Smooth muscle cell (in vitro differentiated cells): Measurements from ENCODE around the gene KCNT1. TPM values are rescaled to one million over a fixed set of nuclear protein-coding genes. Genes with fewer than 3 reads are reported as not detected.

ENCODE experiments used
- DNase-seq: peaks from one replicate; lab custom pipeline; 2025; ENCODE audit not compliant: unreplicated experiment; lab: John Stamatoyannopoulos, UW
- H2AFZ ChIP-seq: fragments of 200-600 bp; sonication (generic); 2 replicates; pipeline ENCODE4 v1.6.0; 2016; ENCODE audit warnings: antibody characterized with exemption, low read depth, mild to moderate bottlenecking
- H3F3A ChIP-seq: fragments of 200-600 bp; sonication (generic); 2 replicates; pipeline ENCODE4 v1.6.0; 2017; ENCODE audit warnings: antibody characterized with exemption, low read depth
- H3K27ac ChIP-seq: fragments of 200-600 bp; sonication (generic); 2 replicates; pipeline ENCODE4 v1.5.1; 2016; ENCODE audit warnings: low read depth, mild to moderate bottlenecking
- H3K27me3 ChIP-seq: fragments of 200-600 bp; sonication (generic); 2 replicates; pipeline ENCODE4 v1.6.1; 2016; ENCODE audit warnings: low read depth, mild to moderate bottlenecking
- H3K36me3 ChIP-seq: fragments of 200-600 bp; sonication (generic); 2 replicates; pipeline ENCODE4 v1.5.1; 2016; ENCODE audit warnings: low read depth
- H3K4me1 ChIP-seq: fragments of 200-600 bp; sonication (generic); 2 replicates; pipeline ENCODE4 v1.5.1; 2016; ENCODE audit warnings: low read depth
- H3K4me2 ChIP-seq: fragments of 200-600 bp; sonication (generic); 2 replicates; pipeline ENCODE4 v1.6.0; 2016; ENCODE audit warnings: mild to moderate bottlenecking
- H3K4me3 ChIP-seq: fragments of 200-600 bp; sonication (generic); 2 replicates; pipeline ENCODE4 v1.5.1; 2016; ENCODE audit warnings: mild to moderate bottlenecking
- H3K79me2 ChIP-seq: fragments of 200-600 bp; sonication (generic); 2 replicates; pipeline ENCODE4 v1.6.0; 2016; ENCODE audit warnings: low read depth, mild to moderate bottlenecking
- H3K9ac ChIP-seq: fragments of 200-600 bp; sonication (generic); 2 replicates; pipeline ENCODE4 v1.6.0; 2016; ENCODE audit warnings: low read depth
- H3K9me3 ChIP-seq: fragments of 200-600 bp; sonication (generic); replicated peaks from 2 replicates; pipeline ENCODE4 v1.5.1; 2016; ENCODE audit warnings: low read depth
- H4K20me1 ChIP-seq: fragments of 200-600 bp; sonication (generic); 2 replicates; pipeline ENCODE4 v1.6.0; 2016; ENCODE audit warnings: low read depth
- CTCF ChIP-seq: fragments of 200-600 bp; sonication (generic); IDR thresholded peaks from 2 replicates; pipeline ENCODE4 v1.5.1; 2017; ENCODE audit warnings: borderline replicate concordance, mild to moderate bottlenecking, antibody characterized with exemption; ENCODE audit not compliant: insufficient read depth, poor library complexity, severe bottlenecking
- WGBS: methylation state at CpG from one replicate; pipeline ENCODE4 v1.1.7; 2016; ENCODE audit warnings: low lambda C conversion rate; 5-methylcytosine and 5-hydroxymethylcytosine counted together
- polyA plus RNA-seq: library from polyadenylated mRNA; unstranded; fragments of >200 nt; fragmentation: Nextera tagmentation; extraction: Ambion mirVana; gene quantifications from 2 replicates; pipeline ENCODE4 v1.2.1, GENCODE V29; 2016
- total RNA-seq: library from RNA; depleted of rRNA; stranded (reverse); fragments of >200 nt; gene quantifications from 2 replicates; pipeline ENCODE4 v1.2.3, GENCODE V29; 2014

The KCNT1 gene
- total and polyA plus RNA-seq, 2 experiments from 2014 or later: not detected

- H3K4me2 ChIP-seq: no peak overlapping the region
- no peak for DNase-seq
- no peaks in the 10 kb centered on the region for H3K9me3 ChIP-seq
- TF ChIP-seq CTCF: no peak
- H3K79me2 ChIP-seq: no peaks in the 10 kb centered on the region
- H3K9ac ChIP-seq: no peak overlapping the region
- no peak overlapping the region for H3K4me3 ChIP-seq
- no peak overlapping the region for H3K27ac ChIP-seq
- no peaks in the 10 kb centered on the region for H3K36me3 ChIP-seq
- H3F3A ChIP-seq: no peaks in the 10 kb centered on the region
- 93% methylated on average over 9 of the region's 20 CpGs for WGBS
- H3K4me1 ChIP-seq: no peaks in the 10 kb centered on the region
- no peaks in the 10 kb centered on the region for H3K27me3 ChIP-seq
- no peaks in the 10 kb centered on the region for H4K20me1 ChIP-seq
- H2AFZ ChIP-seq: no peak overlapping the region
Observed at GRCh38 chr9:135678236-135679017, 23.6 kb upstream of the KCNT1 start.

GRCh38 chr9:135680056-135680455, 21.9 kb upstream of the KCNT1 start:
- Histone ChIP-seq H3K9ac (no peak overlapping the region), H3K27ac (no peak overlapping the region), H3K4me2 (no peak overlapping the region), H3K9me3 (no peaks in the 10 kb centered on the region), H4K20me1 (no peaks in the 10 kb centered on the region), H3K4me1 (no peaks in the 10 kb centered on the region), H3K79me2 (no peaks in the 10 kb centered on the region), H2AFZ (no peak overlapping the region), H3K4me3 (no peak overlapping the region), H3K27me3 (no peaks in the 10 kb centered on the region), H3K36me3 (no peaks in the 10 kb centered on the region), H3F3A (no peaks in the 10 kb centered on the region)
- no peak for TF ChIP-seq CTCF
- no peak for DNase-seq
- WGBS: 85% methylated on average over 16 of the region's 16 CpGs

- H3K4me2 ChIP-seq: no peak overlapping the region
- WGBS: 96% methylated on average over 5 of the region's 5 CpGs
- no peak overlapping the region for H3K4me3 ChIP-seq
- H3K9me3 ChIP-seq: no peaks in the 10 kb centered on the region
- H3K27ac ChIP-seq: no peak overlapping the region
- no peaks in the 10 kb centered on the region for H4K20me1 ChIP-seq
- no peaks in the 10 kb centered on the region for H3K79me2 ChIP-seq
- H3K27me3 ChIP-seq: no peaks in the 10 kb centered on the region
- H3K4me1 ChIP-seq: no peaks in the 10 kb centered on the region
- TF ChIP-seq CTCF: no peak
- no peaks in the 10 kb centered on the region for H3F3A ChIP-seq
- H3K36me3 ChIP-seq: no peaks in the 10 kb centered on the region
- no peak overlapping the region for H3K9ac ChIP-seq
- DNase-seq: no peak
- H2AFZ ChIP-seq: no peak overlapping the region
Observed at GRCh38 chr9:135681161-135681560, 20.8 kb upstream of the KCNT1 start.
